GM19025 (cell line): ENCODE measurements around the gene XKR8.
A peak's percentile ranks its signal among the peaks of the same experiment; 100 is the strongest.

Experiments
- ATAC-seq: cut with Tn5 transposase; IDR thresholded peaks from one replicate; pipeline ENCODE4 v1.9.1; 2021; ENCODE audit warnings: mild to moderate bottlenecking, low read depth, moderate library complexity; ENCODE audit not compliant: unreplicated experiment

The XKR8 gene

GRCh38 chr1:27959792-27960603 lies at the start of gene XKR8:
Gene XKR8 (plus strand): TSS chr1:27959973. CDS start chr1:27960070, 97 bp downstream.
- ATAC-seq = peak; percentile 85

- no peak for ATAC-seq
These were observed 47.3 kb upstream of the XKR8 start for GRCh38 chr1:27912429-27912828.

- ATAC-seq = no peak
These were observed 44.6 kb upstream of the XKR8 start for GRCh38 chr1:27915082-27915575.

DNA sequence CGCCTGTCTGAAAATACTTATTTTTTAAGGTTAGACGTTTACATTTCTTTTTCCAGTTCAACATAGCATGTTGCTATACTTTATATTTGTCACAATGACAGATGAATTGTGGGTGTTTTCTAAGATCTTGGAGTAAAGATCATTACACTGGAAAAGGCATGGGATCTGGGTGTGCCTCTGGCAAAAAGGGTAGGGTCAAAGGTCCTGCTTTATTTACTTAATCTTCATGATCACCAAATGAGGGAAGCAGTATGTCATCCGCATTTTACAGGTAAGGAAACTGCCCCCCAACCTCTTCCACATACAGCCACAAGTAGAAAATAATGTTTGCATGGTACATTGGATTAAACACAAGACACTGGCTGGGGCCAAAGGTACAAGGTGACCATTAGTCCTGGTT lies 37.5 kb upstream of the XKR8 start:
- no peak for ATAC-seq

GRCh38 chr1:27928216-27928954 lies 31.4 kb upstream of the XKR8 start:
- ATAC-seq = no peak

DNA sequence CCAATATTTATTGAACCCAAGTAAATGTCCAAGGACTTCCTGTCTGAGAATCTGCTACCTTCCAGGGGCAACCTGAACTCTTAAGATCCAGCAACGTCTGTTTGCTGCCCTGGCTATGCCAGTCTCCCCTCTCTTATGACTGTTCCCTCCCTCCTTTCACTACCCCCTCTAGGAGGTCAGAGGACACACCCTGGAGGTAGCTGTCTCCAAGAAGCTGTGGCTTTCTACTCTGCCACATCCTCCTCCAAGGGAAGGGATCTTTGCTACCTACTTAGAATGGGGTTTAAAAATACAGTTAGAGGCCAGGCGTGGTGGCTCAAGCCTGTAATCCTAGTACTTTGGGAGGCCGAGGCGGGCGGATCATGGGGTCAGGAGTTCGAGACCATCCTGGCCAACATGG lies 28.6 kb upstream of the XKR8 start:
- no peak for ATAC-seq

DNA sequence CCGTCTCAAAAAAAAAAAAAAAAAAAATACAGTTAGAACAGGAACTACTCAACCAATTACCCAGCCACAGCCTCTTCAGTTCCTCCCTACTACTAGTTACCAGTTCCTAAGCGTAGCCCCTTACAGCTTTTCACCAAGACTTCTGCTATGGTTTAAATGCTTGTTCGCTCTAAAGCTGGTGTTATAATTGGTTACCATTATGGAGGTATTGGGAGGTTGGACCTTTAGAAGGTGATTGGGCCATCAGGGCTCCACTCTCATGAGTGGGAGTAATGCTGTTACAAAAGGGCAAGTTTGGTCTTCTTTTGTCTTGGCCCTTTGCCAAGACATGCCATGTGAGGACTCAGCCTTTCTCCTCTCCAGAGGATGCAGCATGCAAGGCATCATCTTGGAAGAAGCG lies 28.0 kb upstream of the XKR8 start:
- ATAC-seq = no peak

DNA sequence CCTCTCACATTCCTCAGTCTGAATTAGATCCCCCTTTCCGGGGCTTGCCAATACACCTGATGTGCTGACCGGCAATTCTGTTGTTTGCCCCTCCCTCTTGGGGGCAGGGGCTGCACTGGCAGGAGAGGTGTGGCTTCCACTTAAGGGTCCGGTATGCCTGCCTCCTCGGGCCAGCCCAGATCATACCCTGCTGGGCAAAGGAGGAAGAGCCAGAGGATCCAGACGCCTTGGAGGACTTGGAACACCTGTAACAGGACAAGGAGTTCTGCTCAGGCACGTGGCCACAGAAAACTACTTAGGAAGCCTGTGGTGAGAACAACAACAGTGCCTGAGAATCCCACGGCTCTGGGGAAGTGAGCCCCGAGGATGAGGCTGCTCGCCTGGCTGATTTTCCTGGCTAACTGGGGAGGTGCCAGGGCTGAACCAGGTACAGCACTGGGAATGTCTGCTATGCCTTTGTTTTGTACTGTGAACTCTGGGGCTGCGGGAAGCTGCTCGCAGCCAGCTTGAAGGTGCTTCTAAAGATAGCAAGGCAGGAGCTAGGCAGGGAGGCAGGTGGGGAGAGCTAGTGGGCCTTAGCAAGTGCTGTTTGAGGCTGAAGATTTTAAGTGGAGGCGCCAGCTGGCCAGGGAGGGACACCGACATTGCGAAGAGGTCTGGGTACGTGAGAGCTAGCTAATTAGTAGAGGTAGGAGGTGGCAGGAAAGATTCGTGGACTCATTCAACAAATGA lies 24.8 kb upstream of the XKR8 start, which contains the start of gene SMPDL3B:
TSS of gene SMPDL3B (plus strand) at position 183 of the 732 bp plus-strand sequence. CDS start at position 367, 184 bp downstream.
- ATAC-seq = no peak

GRCh38 chr1:27935721-27936120 lies 24.1 kb upstream of the XKR8 start:
- no peak for ATAC-seq

DNA sequence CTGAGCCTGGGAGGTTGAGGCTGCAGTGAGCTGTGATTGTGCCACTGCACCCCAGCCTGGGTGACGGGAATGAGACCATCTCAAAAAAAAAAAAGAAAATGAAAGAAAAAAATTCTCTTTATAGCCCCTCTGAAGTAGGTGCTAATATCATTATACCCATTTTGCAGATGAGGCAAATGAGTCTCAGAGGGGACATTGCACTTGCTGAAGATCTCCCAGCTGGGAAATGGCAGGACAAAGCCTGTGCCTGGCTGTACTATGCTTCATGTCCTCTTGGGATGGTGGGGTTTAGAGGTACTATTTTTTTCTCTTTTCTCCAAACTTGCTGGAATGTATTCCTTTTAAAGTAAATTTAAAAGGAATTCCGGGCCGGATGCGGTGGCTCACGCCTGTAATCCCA lies 23.4 kb upstream of the XKR8 start:
- ATAC-seq = no peak

GRCh38 chr1:27937524-27937836 lies 22.3 kb upstream of the XKR8 start:
- no peak for ATAC-seq

GRCh38 chr1:27938488-27938887 lies 21.3 kb upstream of the XKR8 start:
- no peak for ATAC-seq

- no peak for ATAC-seq
These were observed 19.5 kb upstream of the XKR8 start for GRCh38 chr1:27940297-27940696.

DNA sequence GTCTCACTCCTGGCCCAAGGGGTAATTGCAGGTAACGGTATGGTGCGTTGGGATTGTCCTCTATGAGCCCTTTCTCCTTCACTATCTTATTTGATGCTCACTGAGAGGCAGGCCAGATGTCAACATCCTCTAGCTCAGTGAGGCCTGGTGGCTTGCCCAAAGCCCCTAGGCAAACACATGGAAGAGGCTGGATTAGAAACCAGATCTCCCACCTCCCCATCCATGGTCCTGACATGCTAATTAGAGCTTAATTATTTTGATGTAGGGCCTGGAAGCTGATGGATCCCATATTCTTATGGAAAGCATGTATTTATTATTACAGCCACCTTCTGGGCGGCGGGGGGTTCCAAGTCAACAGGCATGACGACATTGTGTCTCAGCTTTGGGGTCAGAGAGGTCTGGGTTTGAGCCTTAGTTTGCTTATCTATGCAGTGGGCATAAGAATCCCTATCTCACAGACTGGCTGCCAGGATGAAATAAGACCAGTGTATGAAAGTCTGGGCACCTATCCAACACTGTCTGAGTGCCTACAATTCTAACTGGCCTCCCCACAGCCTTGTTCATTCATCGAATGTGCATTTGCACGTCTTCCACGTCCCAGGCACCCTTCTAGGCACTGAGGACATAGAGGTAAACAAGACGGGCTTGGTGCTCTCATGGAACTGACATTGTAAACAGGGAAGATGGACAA lies 18.8 kb upstream of the XKR8 start:
- ATAC-seq = no peak

GRCh38 chr1:27941671-27942540 lies 17.9 kb upstream of the XKR8 start:
- no peak for ATAC-seq

- ATAC-seq = no peak
These were observed 14.8 kb upstream of the XKR8 start for GRCh38 chr1:27945020-27945419.

- ATAC-seq = no peak
These were observed 10.7 kb upstream of the XKR8 start for GRCh38 chr1:27949027-27949426.

DNA sequence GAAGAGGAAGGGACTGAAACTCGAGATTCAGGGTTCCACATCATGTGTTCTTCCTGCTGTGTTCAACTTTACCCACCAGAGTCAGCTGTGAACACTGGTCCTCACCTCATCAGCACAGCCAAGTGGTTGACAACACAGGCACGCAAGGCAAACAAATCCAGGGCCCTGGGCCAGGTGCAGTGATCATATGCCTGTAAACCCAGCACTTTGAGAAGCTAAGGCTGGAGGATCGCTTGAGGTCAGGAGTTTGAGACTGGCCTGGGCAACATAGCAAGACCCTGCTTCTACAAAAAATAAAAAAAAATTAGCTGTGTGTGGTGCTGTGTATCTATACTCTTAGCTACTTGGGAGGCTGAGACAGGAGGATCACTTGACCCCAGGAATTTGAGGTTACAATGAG lies 8.4 kb upstream of the XKR8 start:
- no peak for ATAC-seq

DNA sequence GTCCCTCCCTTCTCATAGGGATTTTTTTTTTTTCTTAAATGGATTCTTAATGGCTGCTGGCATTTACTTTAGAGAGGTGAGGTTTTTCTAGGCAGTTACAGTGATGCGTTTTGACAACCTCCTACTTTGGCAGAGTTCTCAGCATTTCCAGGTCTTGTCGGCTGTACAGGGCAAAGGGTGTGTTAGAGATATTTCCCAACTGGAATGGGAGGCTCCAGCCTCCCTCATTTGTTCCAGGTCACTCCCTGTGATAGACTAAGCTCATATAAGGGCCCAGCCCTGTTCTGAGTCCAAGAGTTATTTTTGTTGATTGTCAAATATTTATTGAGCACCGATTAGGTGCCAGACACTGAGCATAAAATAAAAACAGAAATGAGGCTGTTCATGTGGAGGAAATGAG lies 7.6 kb upstream of the XKR8 start:
- ATAC-seq = no peak

GRCh38 chr1:27954186-27954585 lies 5.6 kb upstream of the XKR8 start:
- ATAC-seq = no peak
